HPDE6-E6E7 (cell line): Measurements from ENCODE around the gene ZNRF2.
"Not testable (repeated sequence)": the region's sequence is repeated elsewhere in the genome, so short reads cannot be mapped to it uniquely, and the experiment has no call there.

ENCODE experiments used
- DNase-seq: peaks from one replicate; pipeline ENCODE4 v3.0.0; 2011; ENCODE audit warnings: missing footprints; ENCODE audit errors: extremely low spot score

Gene ZNRF2

GRCh38 chr7:30353932-30354607 is 69.7 kb downstream of the ZNRF2 start:
- no peak for DNase-seq

- no peak for DNase-seq
These were observed 70.4 kb downstream of the ZNRF2 start for GRCh38 chr7:30354791-30355190.

- DNase-seq: no peak
These were observed 75.6 kb downstream of the ZNRF2 start for GRCh38 chr7:30359957-30360356.

GRCh38 chr7:30363778-30364563 is 79.6 kb downstream of the ZNRF2 start:
- no peak for DNase-seq

- no peak for DNase-seq
These were observed 80.4 kb downstream of the ZNRF2 start for GRCh38 chr7:30364773-30365172.

- DNase-seq: no peak
These were observed 81.2 kb downstream of the ZNRF2 start for GRCh38 chr7:30365621-30366020.

- no peak for DNase-seq
These were observed 82.2 kb downstream of the ZNRF2 start for GRCh38 chr7:30366606-30367005.

GRCh38 chr7:30367561-30367960 is 83.2 kb downstream of the ZNRF2 start:
- no peak for DNase-seq

GRCh38 chr7:30369879-30370278 is 85.5 kb downstream of the ZNRF2 start:
- no peak for DNase-seq

- no peak for DNase-seq
These were observed 86.9 kb downstream of the ZNRF2 start for GRCh38 chr7:30371321-30371720.

- no peak for DNase-seq
These were observed 93.9 kb downstream of the ZNRF2 start for GRCh38 chr7:30378275-30378674.

GRCh38 chr7:30379131-30379530 is 94.7 kb downstream of the ZNRF2 start:
- DNase-seq: no peak

GRCh38 chr7:30379741-30380140 is 95.3 kb downstream of the ZNRF2 start:
- DNase-seq: no peak

- DNase-seq: no peak
These were observed 95.9 kb downstream of the ZNRF2 start for GRCh38 chr7:30380294-30380693.

GRCh38 chr7:30380824-30381223 is 96.4 kb downstream of the ZNRF2 start:
- not testable (repeated sequence) for DNase-seq

GRCh38 chr7:30382607-30383006 is 98.2 kb downstream of the ZNRF2 start:
- no peak for DNase-seq

- no peak for DNase-seq
These were observed 105.4 kb downstream of the ZNRF2 start for GRCh38 chr7:30389791-30390190.

GRCh38 chr7:30390736-30391636 is 106.6 kb downstream of the ZNRF2 start:
- no peak for DNase-seq

- no peak for DNase-seq
These were observed 107.4 kb downstream of the ZNRF2 start for GRCh38 chr7:30391806-30392205.

- DNase-seq: no peak
These were observed 111.3 kb downstream of the ZNRF2 start for GRCh38 chr7:30395676-30396075.

GRCh38 chr7:30396389-30396788 is 112.0 kb downstream of the ZNRF2 start:
- no peak for DNase-seq

GRCh38 chr7:30403477-30403876 is 119.1 kb downstream of the ZNRF2 start:
- DNase-seq: peak; percentile 66
